GM23338 (cell line): ENCODE data around the gene KDR. TPM values are rescaled to one million over a fixed set of nuclear protein-coding genes. Genes with fewer than 3 reads are reported as not detected.

Experiments
- ATAC-seq: fragments of 200-7000 bp; cut with Tn5 transposase; 3 replicates; pipeline ENCODE4 v1.9.1; 2020
- DNase-seq: peaks from one replicate; pipeline ENCODE4 v3.0.0-alpha.2; 2015; ENCODE audit warnings: low spot score
- H2AFZ ChIP-seq: fragments of 200-600 bp; sonication (generic); 2 replicates; pipeline ENCODE4 v1.8.0; 2016; ENCODE audit warnings: antibody characterized with exemption, mild to moderate bottlenecking, moderate library complexity
- H3F3A ChIP-seq: fragments of 200-600 bp; sonication (generic); replicated peaks from 2 replicates; pipeline ENCODE4 v1.8.0; 2017; ENCODE audit warnings: antibody characterized with exemption, mixed run types, low read depth
- H3K27ac ChIP-seq: fragments of 200-600 bp; sonication (generic); 2 replicates; pipeline ENCODE4 v1.6.1; 2016; ENCODE audit warnings: low read depth
- H3K27me3 ChIP-seq: fragments of 200-600 bp; sonication (generic); 2 replicates; pipeline ENCODE4 v1.8.0; 2016; ENCODE audit warnings: mild to moderate bottlenecking, mixed run types, moderate library complexity; ENCODE audit not compliant: insufficient read depth
- H3K36me3 ChIP-seq: fragments of 200-600 bp; sonication (generic); 2 replicates; pipeline ENCODE4 v1.8.0; 2016; ENCODE audit warnings: mild to moderate bottlenecking; ENCODE audit not compliant: insufficient read depth
- H3K4me1 ChIP-seq: fragments of 200-600 bp; sonication (generic); 2 replicates; pipeline ENCODE4 v1.8.0; 2016; ENCODE audit warnings: mild to moderate bottlenecking, moderate library complexity; ENCODE audit not compliant: insufficient read depth
- H3K4me2 ChIP-seq: fragments of 200-600 bp; sonication (generic); 2 replicates; pipeline ENCODE4 v1.7.1; 2017; ENCODE audit warnings: mixed run types
- H3K4me3 ChIP-seq: fragments of 200-600 bp; sonication (generic); 2 replicates; pipeline ENCODE4 v1.6.1; 2016; ENCODE audit warnings: mixed run types
- H3K79me2 ChIP-seq: fragments of 200-600 bp; sonication (generic); replicated peaks from 2 replicates; pipeline ENCODE4 v1.8.0; 2017; ENCODE audit warnings: mild to moderate bottlenecking; ENCODE audit not compliant: insufficient read depth
- H3K9me2 ChIP-seq: fragments of 200-600 bp; sonication (generic); 2 replicates; pipeline ENCODE4 v1.8.0; 2017; ENCODE audit not compliant: insufficient read depth
- H4K20me1 ChIP-seq: fragments of 200-600 bp; sonication (generic); replicated peaks from 2 replicates; pipeline ENCODE4 v1.8.0; 2017; ENCODE audit warnings: mild to moderate bottlenecking; ENCODE audit not compliant: insufficient read depth
- H3K27ac Mint-ChIP-seq: 2 replicates; pipeline ENCODE4 v1.8.0; 2020; ENCODE audit warnings: inconsistent platforms, mild to moderate bottlenecking, moderate library complexity, mixed read lengths
- H3K27me3 Mint-ChIP-seq: 3 replicates; pipeline ENCODE4 v1.8.0; 2022; ENCODE audit warnings: low read depth, mild to moderate bottlenecking, moderate library complexity, mixed read lengths, inconsistent platforms; ENCODE audit not compliant: insufficient read depth, poor library complexity
- H3K36me3 Mint-ChIP-seq: 3 replicates; pipeline ENCODE4 v1.8.0; 2021; ENCODE audit warnings: low read depth, mild to moderate bottlenecking, inconsistent platforms, moderate library complexity, mixed read lengths
- H3K4me1 Mint-ChIP-seq: 3 replicates; pipeline ENCODE4 v1.8.0; 2020; ENCODE audit warnings: mild to moderate bottlenecking, inconsistent platforms, mixed read lengths
- H3K4me3 Mint-ChIP-seq: 3 replicates; pipeline ENCODE4 v1.8.0; 2021; ENCODE audit warnings: moderate library complexity, mild to moderate bottlenecking, inconsistent platforms, mixed read lengths
- H3K9me3 Mint-ChIP-seq: 3 replicates; pipeline ENCODE4 v1.8.0; 2020; ENCODE audit warnings: moderate library complexity, mild to moderate bottlenecking, inconsistent platforms, mixed read lengths
- EZH2phosphoT487 ChIP-seq: fragments of 200-600 bp; sonication (generic); IDR thresholded peaks from one replicate; pipeline ENCODE4 v1.8.1; 2018; ENCODE audit warnings: antibody characterized with exemption; ENCODE audit not compliant: unreplicated experiment
- JUNB ChIP-seq: IDR thresholded peaks from one replicate; pipeline ENCODE4 v1.6.1; 2016; ENCODE audit warnings: antibody characterized with exemption; ENCODE audit not compliant: unreplicated experiment
- NANOG ChIP-seq: IDR thresholded peaks from 2 replicates; pipeline ENCODE4 v1.6.1; 2016; ENCODE audit warnings: antibody characterized with exemption, borderline replicate concordance
- ZNF114 ChIP-seq: fragments of 250-450 bp; sonication (Bioruptor Pico); IDR thresholded peaks from 2 replicates; pipeline ENCODE4 v1.5.0; 2020; ENCODE audit warnings: mild to moderate bottlenecking, moderate library complexity
- ZNF331 ChIP-seq: fragments of 250-450 bp; sonication (Bioruptor Pico); IDR thresholded peaks from 2 replicates; pipeline ENCODE4 v1.5.0; 2020; ENCODE audit warnings: low read depth, mild to moderate bottlenecking, moderate library complexity
- polyA plus RNA-seq: library from polyadenylated mRNA; unstranded; fragments of >200 nt; fragmentation: Nextera tagmentation; extraction: Ambion mirVana; gene quantifications from 2 replicates; pipeline ENCODE4 v1.2.1, GENCODE V29; 2016
- total RNA-seq: library from RNA; depleted of rRNA; stranded (reverse); fragments of >200 nt; shearing (Covaris generic); gene quantifications from 2 replicates; pipeline ENCODE4 v1.2.3, GENCODE V29; 2014
- TF ChIP-seq, protein P1 (sequence below), 2 experiments: fragments of 200-600 bp in 1 of 2; sonication (generic) in 1 of 2; conservative IDR thresholded peaks; 2 replicates each; pipeline versions ENCODE4 v1.5.1 to v1.6.1; 2016 to 2017; ENCODE audit warnings: antibody characterized with exemption in 2 of 2, low read depth in 2 of 2, mild to moderate bottlenecking in 2 of 2, moderate library complexity in 1 of 2
- TF ChIP-seq, protein P2 (sequence below): IDR thresholded peaks from 2 replicates; pipeline ENCODE4 v1.6.1; 2016; ENCODE audit warnings: antibody characterized with exemption
- TF ChIP-seq, protein P3 (sequence below): fragments of 250-450 bp; sonication (Bioruptor Pico); IDR thresholded peaks from 2 replicates; pipeline ENCODE4 v1.5.0; 2020; ENCODE audit warnings: mild to moderate bottlenecking, moderate library complexity
- TF ChIP-seq, protein P4 (sequence below): IDR thresholded peaks from one replicate; pipeline ENCODE4 v1.6.1; 2018; ENCODE audit warnings: antibody characterized with exemption; ENCODE audit not compliant: unreplicated experiment

The KDR gene
- total and polyA plus RNA-seq, 2 experiments from 2014 or later, result 27.9 to 109 TPM

DNA sequence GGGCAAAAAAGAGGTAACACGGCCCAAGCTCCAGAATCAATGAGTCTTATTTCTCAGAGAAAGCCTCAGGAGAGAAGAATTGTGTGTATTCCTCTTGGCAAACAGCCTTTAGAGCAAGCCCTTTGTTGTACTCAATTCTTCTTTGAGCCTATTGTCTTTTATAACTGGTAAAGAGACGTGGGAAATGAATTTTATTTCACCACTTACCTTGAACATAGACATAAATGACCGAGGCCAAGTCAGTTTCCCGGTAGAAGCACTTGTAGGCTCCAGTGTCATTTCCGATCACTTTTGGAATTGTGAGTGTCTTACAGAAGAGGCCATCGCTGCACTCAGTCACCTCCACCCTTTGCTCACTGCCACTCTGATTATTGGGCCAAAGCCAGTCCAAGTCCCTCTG, 7.0 kb downstream of the KDR start:
- Mint-ChIP-seq H3K27ac (peak overlapping the region; percentile 85; the same call in 1 of the 2 replicates), H3K4me3 (no peak overlapping the region), H3K27me3 (no peaks in the 10 kb centered on the region), H3K9me3 (no peaks in the 10 kb centered on the region), H3K4me1 (peaks cover 49% of the 10 kb centered on the region), H3K36me3 (peaks cover 77% of the 10 kb centered on the region)
- no peak overlapping the region for H3K4me2 ChIP-seq
- no peak overlapping the region for H2AFZ ChIP-seq
- H3K79me2 ChIP-seq, result peaks cover 65% of the 10 kb centered on the region
- DNase-seq (no peak), ATAC-seq (no peak)
- no peak overlapping the region; the same call in 1 of the 2 replicates for H3K27ac ChIP-seq
- TF ChIP-seq NANOG, result no peak
- TF ChIP-seq, protein P1, sequence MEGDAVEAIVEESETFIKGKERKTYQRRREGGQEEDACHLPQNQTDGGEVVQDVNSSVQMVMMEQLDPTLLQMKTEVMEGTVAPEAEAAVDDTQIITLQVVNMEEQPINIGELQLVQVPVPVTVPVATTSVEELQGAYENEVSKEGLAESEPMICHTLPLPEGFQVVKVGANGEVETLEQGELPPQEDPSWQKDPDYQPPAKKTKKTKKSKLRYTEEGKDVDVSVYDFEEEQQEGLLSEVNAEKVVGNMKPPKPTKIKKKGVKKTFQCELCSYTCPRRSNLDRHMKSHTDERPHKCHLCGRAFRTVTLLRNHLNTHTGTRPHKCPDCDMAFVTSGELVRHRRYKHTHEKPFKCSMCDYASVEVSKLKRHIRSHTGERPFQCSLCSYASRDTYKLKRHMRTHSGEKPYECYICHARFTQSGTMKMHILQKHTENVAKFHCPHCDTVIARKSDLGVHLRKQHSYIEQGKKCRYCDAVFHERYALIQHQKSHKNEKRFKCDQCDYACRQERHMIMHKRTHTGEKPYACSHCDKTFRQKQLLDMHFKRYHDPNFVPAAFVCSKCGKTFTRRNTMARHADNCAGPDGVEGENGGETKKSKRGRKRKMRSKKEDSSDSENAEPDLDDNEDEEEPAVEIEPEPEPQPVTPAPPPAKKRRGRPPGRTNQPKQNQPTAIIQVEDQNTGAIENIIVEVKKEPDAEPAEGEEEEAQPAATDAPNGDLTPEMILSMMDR (conservative IDR thresholded peaks at IDR 0.05; ENCODE audit: low read depth in 2 of 2), result no peak
- TF ChIP-seq ZNF114 (CRISPR knock-in tag), result no peak
- TF ChIP-seq, protein P2, sequence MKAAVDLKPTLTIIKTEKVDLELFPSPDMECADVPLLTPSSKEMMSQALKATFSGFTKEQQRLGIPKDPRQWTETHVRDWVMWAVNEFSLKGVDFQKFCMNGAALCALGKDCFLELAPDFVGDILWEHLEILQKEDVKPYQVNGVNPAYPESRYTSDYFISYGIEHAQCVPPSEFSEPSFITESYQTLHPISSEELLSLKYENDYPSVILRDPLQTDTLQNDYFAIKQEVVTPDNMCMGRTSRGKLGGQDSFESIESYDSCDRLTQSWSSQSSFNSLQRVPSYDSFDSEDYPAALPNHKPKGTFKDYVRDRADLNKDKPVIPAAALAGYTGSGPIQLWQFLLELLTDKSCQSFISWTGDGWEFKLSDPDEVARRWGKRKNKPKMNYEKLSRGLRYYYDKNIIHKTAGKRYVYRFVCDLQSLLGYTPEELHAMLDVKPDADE, result no peak
- TF ChIP-seq EZH2phosphoT487, result no peak
- TF ChIP-seq, protein P3, sequence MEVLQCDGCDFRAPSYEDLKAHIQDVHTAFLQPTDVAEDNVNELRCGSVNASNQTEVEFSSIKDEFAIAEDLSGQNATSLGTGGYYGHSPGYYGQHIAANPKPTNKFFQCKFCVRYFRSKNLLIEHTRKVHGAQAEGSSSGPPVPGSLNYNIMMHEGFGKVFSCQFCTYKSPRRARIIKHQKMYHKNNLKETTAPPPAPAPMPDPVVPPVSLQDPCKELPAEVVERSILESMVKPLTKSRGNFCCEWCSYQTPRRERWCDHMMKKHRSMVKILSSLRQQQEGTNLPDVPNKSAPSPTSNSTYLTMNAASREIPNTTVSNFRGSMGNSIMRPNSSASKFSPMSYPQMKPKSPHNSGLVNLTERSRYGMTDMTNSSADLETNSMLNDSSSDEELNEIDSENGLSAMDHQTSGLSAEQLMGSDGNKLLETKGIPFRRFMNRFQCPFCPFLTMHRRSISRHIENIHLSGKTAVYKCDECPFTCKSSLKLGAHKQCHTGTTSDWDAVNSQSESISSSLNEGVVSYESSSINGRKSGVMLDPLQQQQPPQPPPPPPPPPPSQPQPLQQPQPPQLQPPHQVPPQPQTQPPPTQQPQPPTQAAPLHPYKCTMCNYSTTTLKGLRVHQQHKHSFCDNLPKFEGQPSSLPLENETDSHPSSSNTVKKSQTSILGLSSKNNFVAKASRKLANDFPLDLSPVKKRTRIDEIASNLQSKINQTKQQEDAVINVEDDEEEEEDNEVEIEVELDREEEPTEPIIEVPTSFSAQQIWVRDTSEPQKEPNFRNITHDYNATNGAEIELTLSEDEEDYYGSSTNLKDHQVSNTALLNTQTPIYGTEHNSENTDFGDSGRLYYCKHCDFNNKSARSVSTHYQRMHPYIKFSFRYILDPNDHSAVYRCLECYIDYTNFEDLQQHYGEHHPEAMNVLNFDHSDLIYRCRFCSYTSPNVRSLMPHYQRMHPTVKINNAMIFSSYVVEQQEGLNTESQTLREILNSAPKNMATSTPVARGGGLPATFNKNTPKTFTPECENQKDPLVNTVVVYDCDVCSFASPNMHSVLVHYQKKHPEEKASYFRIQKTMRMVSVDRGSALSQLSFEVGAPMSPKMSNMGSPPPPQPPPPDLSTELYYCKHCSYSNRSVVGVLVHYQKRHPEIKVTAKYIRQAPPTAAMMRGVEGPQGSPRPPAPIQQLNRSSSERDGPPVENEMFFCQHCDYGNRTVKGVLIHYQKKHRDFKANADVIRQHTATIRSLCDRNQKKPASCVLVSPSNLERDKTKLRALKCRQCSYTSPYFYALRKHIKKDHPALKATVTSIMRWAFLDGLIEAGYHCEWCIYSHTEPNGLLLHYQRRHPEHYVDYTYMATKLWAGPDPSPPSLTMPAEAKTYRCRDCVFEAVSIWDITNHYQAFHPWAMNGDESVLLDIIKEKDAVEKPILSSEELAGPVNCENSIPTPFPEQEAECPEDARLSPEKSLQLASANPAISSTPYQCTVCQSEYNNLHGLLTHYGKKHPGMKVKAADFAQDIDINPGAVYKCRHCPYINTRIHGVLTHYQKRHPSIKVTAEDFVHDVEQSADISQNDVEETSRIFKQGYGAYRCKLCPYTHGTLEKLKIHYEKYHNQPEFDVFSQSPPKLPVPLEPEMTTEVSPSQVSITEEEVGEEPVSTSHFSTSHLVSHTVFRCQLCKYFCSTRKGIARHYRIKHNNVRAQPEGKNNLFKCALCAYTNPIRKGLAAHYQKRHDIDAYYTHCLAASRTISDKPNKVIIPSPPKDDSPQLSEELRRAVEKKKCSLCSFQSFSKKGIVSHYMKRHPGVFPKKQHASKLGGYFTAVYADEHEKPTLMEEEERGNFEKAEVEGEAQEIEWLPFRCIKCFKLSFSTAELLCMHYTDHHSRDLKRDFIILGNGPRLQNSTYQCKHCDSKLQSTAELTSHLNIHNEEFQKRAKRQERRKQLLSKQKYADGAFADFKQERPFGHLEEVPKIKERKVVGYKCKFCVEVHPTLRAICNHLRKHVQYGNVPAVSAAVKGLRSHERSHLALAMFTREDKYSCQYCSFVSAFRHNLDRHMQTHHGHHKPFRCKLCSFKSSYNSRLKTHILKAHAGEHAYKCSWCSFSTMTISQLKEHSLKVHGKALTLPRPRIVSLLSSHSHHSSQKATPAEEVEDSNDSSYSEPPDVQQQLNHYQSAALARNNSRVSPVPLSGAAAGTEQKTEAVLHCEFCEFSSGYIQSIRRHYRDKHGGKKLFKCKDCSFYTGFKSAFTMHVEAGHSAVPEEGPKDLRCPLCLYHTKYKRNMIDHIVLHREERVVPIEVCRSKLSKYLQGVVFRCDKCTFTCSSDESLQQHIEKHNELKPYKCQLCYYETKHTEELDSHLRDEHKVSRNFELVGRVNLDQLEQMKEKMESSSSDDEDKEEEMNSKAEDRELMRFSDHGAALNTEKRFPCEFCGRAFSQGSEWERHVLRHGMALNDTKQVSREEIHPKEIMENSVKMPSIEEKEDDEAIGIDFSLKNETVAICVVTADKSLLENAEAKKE (CRISPR knock-in tag), result no peak
- TF ChIP-seq JUNB, result no peak
- no peak for TF ChIP-seq ZNF331 (CRISPR knock-in tag)
- TF ChIP-seq, protein P4, sequence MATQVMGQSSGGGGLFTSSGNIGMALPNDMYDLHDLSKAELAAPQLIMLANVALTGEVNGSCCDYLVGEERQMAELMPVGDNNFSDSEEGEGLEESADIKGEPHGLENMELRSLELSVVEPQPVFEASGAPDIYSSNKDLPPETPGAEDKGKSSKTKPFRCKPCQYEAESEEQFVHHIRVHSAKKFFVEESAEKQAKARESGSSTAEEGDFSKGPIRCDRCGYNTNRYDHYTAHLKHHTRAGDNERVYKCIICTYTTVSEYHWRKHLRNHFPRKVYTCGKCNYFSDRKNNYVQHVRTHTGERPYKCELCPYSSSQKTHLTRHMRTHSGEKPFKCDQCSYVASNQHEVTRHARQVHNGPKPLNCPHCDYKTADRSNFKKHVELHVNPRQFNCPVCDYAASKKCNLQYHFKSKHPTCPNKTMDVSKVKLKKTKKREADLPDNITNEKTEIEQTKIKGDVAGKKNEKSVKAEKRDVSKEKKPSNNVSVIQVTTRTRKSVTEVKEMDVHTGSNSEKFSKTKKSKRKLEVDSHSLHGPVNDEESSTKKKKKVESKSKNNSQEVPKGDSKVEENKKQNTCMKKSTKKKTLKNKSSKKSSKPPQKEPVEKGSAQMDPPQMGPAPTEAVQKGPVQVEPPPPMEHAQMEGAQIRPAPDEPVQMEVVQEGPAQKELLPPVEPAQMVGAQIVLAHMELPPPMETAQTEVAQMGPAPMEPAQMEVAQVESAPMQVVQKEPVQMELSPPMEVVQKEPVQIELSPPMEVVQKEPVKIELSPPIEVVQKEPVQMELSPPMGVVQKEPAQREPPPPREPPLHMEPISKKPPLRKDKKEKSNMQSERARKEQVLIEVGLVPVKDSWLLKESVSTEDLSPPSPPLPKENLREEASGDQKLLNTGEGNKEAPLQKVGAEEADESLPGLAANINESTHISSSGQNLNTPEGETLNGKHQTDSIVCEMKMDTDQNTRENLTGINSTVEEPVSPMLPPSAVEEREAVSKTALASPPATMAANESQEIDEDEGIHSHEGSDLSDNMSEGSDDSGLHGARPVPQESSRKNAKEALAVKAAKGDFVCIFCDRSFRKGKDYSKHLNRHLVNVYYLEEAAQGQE, result no peak
- no peaks in the 10 kb centered on the region for H3K9me2 ChIP-seq
- H3K27me3 ChIP-seq, result no peaks in the 10 kb centered on the region
- peaks cover 17% of the 10 kb centered on the region for H3K4me1 ChIP-seq
- H4K20me1 ChIP-seq, result peaks cover 23% of the 10 kb centered on the region
- peaks cover 56% of the 10 kb centered on the region for H3K36me3 ChIP-seq
- H3K4me3 ChIP-seq, result no peak overlapping the region
- no peaks in the 10 kb centered on the region for H3F3A ChIP-seq
